Measurements from ENCODE around the gene SEMA6A.

DNA sequence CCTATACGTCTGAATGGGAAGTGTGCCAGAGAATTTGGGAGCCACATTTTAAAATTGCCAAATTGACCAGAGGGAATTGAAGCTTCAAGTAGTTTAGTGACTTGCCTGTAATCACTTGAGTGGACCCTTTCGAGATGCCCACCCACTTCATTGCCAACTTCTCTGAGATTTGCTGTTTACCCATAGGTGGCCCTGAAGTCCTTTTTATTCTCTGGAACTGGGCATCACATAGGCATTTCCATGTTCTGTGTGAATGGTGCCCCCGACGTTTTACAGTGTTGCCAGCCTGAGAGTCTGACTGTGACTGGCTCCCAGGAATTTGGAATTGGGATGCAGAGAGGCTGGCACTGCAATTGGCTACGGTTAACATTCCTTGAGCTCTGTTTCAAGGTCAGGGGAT, 158.6 kb downstream of the SEMA6A start:
- no peak for TF ChIP-seq YY1 (IDR thresholded peaks at IDR 0.05; ENCODE audit: insufficient read depth, insufficient read length)
- no peak for TF ChIP-seq SUZ12 (IDR thresholded peaks at IDR 0.05; ENCODE audit: extremely low read depth, insufficient read depth, insufficient read length)
